Testis (tissue), 3 donors: ENCODE data around the gene GLIS1. TPM values are rescaled to one million over a fixed set of nuclear protein-coding genes. Genes with fewer than 3 reads are reported as not detected.

ENCODE experiments used
- DNase-seq: peaks from one replicate; pipeline ENCODE4 v3.0.0-alpha.2; 2019
- H3K27ac ChIP-seq, 2 donors: fragments of 200-600 bp; sonication (generic); one replicate each; pipeline ENCODE4 v1.5.1; 2019
- H3K27me3 ChIP-seq: fragments of 200-600 bp; sonication (generic); one replicate; pipeline ENCODE4 v1.5.1; 2019
- H3K36me3 ChIP-seq: fragments of 200-600 bp; sonication (generic); one replicate; pipeline ENCODE4 v1.5.1; 2017; ENCODE audit warnings: low read depth; ENCODE audit errors: missing control alignments
- H3K4me1 ChIP-seq: fragments of 200-600 bp; sonication (generic); one replicate; pipeline ENCODE4 v1.5.1; 2019
- H3K4me3 ChIP-seq, 2 donors: fragments of 200-600 bp; sonication (generic); one replicate each; pipeline ENCODE4 v1.5.1; 2017 to 2019
- H3K9me3 ChIP-seq: fragments of 200-600 bp; sonication (generic); one replicate; pipeline ENCODE4 v1.5.1; 2017
- POLR2A ChIP-seq: fragments of 450-650 bp; IDR thresholded peaks from one replicate; pipeline ENCODE4 v1.6.1; 2017; ENCODE audit warnings: antibody characterized with exemption, mild to moderate bottlenecking, moderate library complexity
- WGBS, 2 donors: methylation state at CpG; one replicate each; pipeline ENCODE4 v1.1.5; 2018; 5-methylcytosine and 5-hydroxymethylcytosine counted together
- intact Hi-C: fragments of 100-400 bp; cut with DNase I; formaldehyde crosslinking; loops from one replicate; pipeline ENCODE4 v1.15.1; 2023; ENCODE audit warnings: low total_unique reads
- polyA plus RNA-seq: library from polyadenylated mRNA; stranded (reverse); fragments of 350-450 nt; fragmentation: Illumina TruSeq; extraction: RNeasy Lipid Tissue Mini Kit (QIAGEN cat#74804); gene quantifications from one replicate; pipeline ENCODE4 v1.2.3, GENCODE V29; 2014; ENCODE audit warnings: low read depth, low replicate concordance; ENCODE audit not compliant: insufficient read depth
- total RNA-seq, 2 donors: library from RNA; depleted of rRNA; stranded (reverse); fragments of >200 nt; gene quantifications; one replicate each; pipeline ENCODE4 v1.2.3, GENCODE V29; 2016
- TF ChIP-seq, protein P1 (sequence below), 3 experiments: fragments of 450-650 bp in 2 of 3; fragments of 200-600 bp in 1 of 3; sonication (generic) in 1 of 3; IDR thresholded peaks; one replicate each; pipeline ENCODE4 v1.5.1; 2016 to 2019; ENCODE audit warnings: antibody characterized with exemption in 3 of 3, mild to moderate bottlenecking in 2 of 3, moderate library complexity in 1 of 3

Gene GLIS1
- total and polyA plus RNA-seq, 3 donors from 2014 or later = 2.9 to 6.1 (median 3.8) TPM

DNA sequence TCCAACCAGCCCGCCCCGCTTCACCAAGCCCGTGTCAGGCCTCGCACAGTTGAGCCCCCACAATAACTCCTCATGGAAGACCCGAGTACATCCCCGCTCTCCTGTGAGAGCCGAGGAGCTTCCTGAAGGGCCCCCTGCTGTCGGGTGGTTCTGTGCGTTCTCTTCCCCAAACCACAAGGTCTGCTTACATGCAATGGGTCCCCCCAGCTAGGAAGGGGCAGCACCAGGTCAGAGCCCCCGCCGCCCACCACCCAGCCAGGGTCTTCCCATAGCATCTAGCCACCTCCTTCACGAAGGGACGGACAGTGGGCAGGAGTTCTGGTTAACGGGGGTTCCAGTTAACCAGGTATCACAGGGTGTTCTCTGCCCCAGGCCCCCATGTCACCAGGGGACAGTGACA is 51.5 kb downstream of the GLIS1 start:
- no peaks in the 10 kb centered on the region for H3K27me3 ChIP-seq
- no peak for DNase-seq
- no peaks in the 10 kb centered on the region for H3K9me3 ChIP-seq
- no peak overlapping the region for H3K4me3 ChIP-seq
- no peaks in the 10 kb centered on the region for H3K4me1 ChIP-seq
- intact Hi-C loops = no loop called here
- TF ChIP-seq, protein P1, sequence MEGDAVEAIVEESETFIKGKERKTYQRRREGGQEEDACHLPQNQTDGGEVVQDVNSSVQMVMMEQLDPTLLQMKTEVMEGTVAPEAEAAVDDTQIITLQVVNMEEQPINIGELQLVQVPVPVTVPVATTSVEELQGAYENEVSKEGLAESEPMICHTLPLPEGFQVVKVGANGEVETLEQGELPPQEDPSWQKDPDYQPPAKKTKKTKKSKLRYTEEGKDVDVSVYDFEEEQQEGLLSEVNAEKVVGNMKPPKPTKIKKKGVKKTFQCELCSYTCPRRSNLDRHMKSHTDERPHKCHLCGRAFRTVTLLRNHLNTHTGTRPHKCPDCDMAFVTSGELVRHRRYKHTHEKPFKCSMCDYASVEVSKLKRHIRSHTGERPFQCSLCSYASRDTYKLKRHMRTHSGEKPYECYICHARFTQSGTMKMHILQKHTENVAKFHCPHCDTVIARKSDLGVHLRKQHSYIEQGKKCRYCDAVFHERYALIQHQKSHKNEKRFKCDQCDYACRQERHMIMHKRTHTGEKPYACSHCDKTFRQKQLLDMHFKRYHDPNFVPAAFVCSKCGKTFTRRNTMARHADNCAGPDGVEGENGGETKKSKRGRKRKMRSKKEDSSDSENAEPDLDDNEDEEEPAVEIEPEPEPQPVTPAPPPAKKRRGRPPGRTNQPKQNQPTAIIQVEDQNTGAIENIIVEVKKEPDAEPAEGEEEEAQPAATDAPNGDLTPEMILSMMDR (IDR thresholded peaks at IDR 0.05) = no peak
- TF ChIP-seq POLR2A = no peak
- no peaks in the 10 kb centered on the region for H3K36me3 ChIP-seq
- 89 to 92% methylated on average over 7 to 14 of the region's 14 CpGs for WGBS, 2 donors
- no peak overlapping the region for H3K27ac ChIP-seq

DNA sequence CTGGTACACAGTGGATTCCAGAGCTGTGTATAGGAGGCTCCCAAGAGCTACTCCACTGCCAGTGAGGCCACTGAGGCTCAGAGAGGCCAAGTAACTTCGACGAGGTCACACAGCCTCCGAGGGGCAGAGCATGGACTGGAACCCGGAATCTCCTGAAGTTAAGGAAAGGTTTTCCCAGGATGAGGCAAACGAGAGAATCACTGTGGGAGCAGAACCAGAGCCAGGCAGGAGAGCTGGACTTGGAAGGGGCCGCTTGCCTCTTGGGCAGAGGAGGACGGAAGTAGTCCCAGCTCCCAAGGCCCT is 52.0 kb downstream of the GLIS1 start:
- intact Hi-C loops = no loop called here
- no peak for DNase-seq
- no peaks in the 10 kb centered on the region for H3K27me3 ChIP-seq
- no peaks in the 10 kb centered on the region for H3K9me3 ChIP-seq
- 86 to 91% methylated on average over 7 of the region's 7 CpGs for WGBS, 2 donors
- H3K4me1 ChIP-seq = no peaks in the 10 kb centered on the region
- no peak overlapping the region for H3K4me3 ChIP-seq
- H3K36me3 ChIP-seq = no peaks in the 10 kb centered on the region
- no peak overlapping the region for H3K27ac ChIP-seq
- TF ChIP-seq POLR2A = no peak
- TF ChIP-seq, protein P1 (IDR thresholded peaks at IDR 0.05) = no peak

DNA sequence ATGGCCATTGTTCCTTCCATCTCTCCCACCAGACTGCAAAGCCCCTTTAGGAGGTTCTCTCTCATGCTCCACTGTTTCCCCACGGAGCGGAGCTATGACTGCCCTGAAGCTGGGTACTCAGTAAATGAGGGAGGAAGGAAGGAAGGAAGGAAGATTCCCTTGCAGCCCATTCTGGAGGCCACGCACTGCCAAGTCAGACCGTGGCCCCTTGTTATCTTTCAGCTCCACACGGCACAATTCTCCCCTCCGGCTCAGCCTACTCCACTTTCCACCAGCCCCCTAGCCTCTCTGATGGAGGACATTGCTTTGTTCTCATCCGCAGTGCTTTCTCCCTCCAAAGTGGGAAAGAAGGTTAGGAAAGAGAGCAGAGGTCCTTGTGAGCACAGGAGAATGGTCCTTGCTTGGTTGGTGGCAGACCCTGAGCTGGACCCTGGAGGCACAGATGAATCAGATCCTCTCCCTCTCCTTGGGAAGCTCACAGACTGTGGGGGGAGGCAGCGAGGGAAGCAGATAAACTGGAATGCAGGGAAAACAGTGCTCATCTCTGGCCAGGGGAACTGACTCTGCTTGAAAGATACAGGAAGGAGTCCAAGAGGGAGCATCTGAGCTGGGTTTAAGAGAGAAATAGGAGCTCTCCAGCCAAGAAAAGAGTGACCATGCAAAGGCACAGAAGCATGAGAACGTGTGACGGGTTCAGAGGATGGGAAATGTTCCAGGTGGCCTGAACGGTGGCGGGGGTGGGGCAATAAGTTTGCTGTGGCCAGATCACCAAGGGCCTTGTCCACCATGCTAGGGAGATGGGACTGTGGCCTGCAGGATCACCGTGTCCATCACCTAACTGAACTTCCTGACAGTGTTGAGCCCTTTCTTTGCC is 52.6 kb downstream of the GLIS1 start:
- intact Hi-C loops = no loop called here
- TF ChIP-seq, protein P1 (IDR thresholded peaks at IDR 0.05) = no peak
- TF ChIP-seq POLR2A = no peak
- no peak for DNase-seq
- no peaks in the 10 kb centered on the region for H3K9me3 ChIP-seq
- H3K27me3 ChIP-seq = no peaks in the 10 kb centered on the region
- 65 to 67% methylated on average over 13 of the region's 13 CpGs for WGBS, 2 donors
- H3K27ac ChIP-seq = no peak overlapping the region
- H3K4me1 ChIP-seq = no peaks in the 10 kb centered on the region
- H3K4me3 ChIP-seq = no peak overlapping the region
- H3K36me3 ChIP-seq = no peaks in the 10 kb centered on the region

DNA sequence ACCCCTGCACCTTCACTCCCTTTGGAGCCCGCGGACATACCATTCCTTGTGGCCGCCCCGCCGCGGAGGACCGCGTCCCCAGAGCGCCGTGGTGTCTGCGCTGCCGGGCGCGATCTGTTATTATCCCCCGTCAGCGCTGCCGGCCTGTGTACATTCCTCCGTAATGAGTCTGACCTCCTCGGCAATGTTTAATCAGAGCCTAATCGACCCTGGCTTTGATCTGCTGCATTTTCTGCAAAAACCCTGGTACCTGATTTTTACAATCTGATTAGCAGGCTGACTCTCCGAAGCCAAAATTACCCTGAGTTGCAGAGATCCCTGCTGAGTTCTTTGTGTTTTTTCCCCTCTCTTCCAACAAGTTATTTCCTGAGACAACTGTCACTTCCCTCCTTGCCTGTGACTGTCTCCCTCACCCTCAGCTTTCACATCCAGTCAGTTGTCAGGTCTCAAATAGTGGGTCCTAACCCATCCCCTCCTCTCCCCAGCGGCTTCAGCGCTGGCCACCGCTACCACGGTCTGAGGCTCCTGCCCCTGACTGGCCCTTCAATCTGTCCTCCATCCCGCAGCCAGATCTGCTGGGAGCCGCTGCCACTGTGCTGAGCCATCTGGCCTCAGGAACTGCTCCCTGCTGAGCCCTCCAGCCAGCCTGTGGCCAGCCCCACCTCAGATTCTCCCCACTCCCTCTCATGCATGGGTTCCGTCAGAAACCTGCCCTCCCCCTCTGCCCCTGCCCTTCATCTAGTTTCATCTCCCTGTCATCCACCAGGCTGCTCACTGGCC is 53.5 kb downstream of the GLIS1 start:
- DNase-seq = no peak
- WGBS, 2 donors = 53 to 79% methylated on average over 28 of the region's 28 CpGs
- TF ChIP-seq, protein P1 (IDR thresholded peaks at IDR 0.05) = no peak
- no peak for TF ChIP-seq POLR2A
- no peaks in the 10 kb centered on the region for H3K9me3 ChIP-seq
- H3K27ac ChIP-seq = no peak overlapping the region
- intact Hi-C loops = no loop called here
- H3K4me3 ChIP-seq = no peak overlapping the region
- no peaks in the 10 kb centered on the region for H3K36me3 ChIP-seq
- H3K27me3 ChIP-seq = no peaks in the 10 kb centered on the region
- H3K4me1 ChIP-seq = no peaks in the 10 kb centered on the region
